GM18520 (cell line): ENCODE results near the gene RFLNA.

ENCODE experiments used
- ATAC-seq: cut with Tn5 transposase; IDR thresholded peaks from one replicate; pipeline ENCODE4 v1.9.1; 2021; ENCODE audit not compliant: unreplicated experiment

The RFLNA gene, protein sequence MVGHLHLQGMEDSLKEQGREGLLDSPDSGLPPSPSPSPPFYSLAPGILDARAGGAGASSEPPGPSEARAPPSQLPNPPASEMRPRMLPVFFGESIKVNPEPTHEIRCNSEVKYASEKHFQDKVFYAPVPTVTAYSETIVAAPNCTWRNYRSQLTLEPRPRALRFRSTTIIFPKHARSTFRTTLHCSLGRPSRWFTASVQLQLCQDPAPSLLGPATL

DNA sequence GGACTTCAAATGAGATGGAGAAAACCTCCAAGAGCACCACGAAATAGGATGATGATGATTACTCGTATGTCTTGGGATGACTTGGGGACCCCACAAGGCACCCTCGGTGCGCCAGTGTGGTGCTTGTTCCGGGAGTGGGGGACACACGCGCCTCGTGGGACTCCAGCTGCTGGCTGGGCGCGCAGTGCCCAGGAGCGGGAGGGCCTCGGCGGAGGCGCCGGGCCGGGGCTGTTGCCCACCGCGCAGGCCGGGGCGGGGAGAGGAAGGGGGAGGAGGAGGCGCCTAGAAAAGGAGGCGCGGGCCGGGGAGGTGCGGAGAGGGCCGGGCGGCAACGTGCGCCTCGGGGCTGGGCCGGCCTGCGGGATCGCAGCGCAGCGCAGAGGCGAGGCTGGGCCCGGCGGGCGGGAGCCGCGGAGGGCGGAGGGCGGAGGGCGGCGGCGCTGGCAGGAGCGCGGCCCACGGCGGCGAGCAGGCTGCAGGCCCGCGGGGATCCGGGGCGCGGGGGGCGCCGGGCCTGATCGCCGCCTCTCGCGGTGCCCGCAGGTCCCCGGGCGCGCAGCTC lies at the start of gene RFLNA:
RFLNA (plus strand) TSS at position 314 of the 562 bp plus-strand sequence. CDS start 337 bp downstream, outside the sequence.
- no peak for ATAC-seq

DNA sequence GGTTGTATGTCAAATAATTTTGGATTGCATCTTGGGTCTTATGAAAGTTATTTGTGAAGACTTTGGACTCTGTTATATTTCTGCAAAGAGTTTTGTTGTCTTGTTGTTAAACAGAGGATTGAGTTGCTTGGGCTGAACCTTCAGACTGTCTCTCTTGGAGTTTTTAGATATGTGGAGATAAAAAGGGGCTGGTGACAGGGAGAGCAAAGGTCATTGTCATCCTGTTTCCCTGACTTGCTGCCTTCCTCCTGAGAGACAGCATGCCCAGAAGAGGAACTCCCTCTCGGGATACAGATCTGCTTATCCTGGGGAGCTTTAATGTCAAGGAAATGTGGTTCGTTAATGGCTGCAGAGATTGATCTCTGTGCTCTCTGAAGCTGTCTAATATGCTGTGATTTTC lies 47.6 kb upstream of the RFLNA start:
- no peak for ATAC-seq

DNA sequence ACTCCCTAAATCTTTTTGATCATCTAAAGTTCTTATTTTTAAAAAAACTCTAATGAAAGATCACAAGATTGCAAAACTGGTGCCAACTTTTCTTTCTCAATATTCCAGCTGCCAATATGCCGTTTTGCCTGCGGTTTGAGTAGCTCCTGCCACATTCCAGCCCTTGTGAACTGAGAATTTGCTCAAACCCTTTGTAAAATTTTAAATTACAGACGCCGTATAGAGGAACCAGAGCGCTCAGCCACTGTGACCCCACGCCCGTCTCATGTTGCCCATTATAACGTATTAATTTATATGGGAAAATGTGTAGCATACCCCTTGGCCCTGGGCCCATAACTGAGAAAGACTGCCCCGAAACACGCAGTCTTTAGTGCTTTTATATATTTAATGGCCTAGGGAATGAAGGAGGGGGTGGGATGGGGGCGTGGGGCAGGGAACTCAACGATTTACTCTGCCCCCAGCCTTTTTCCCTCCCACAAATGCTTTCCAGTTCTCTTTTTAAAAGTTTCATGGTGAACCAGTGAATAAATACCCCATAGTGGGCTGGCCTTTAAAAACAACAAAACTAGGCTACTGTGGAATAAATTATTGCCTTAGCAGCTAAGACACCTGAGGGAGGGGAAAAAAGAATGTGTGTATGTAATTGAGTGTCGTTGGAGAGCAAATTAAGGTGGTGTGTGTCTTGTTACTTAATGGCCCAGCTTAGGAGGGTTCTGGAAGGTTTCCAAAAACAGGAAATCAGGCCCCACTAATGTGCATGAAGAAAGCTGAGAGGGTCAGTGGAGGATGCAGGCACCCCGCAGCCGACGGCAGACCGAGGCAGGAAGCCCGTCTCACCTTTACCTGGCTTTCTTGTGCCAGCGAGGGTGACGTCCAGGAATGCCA lies 45.7 kb upstream of the RFLNA start:
- no peak for ATAC-seq

DNA sequence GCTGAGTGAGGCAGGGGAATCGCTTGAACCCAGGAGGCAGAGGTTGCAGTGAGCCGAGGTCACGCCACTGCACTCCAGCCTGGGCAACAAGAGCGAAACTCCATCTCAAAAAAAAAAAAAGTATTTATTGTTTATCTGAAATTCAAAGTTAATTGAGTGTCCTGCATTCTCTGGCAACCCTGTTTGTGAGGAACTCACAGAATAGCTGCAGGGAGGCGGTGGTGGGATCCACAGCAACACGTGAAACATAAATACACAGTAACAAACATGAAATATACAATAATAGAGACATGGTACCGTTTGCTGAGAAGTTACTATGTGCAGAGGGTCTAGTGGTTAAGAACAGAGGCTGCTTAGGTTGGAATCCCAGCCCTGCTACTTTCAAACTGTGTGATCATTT lies 43.7 kb upstream of the RFLNA start:
- no peak for ATAC-seq

DNA sequence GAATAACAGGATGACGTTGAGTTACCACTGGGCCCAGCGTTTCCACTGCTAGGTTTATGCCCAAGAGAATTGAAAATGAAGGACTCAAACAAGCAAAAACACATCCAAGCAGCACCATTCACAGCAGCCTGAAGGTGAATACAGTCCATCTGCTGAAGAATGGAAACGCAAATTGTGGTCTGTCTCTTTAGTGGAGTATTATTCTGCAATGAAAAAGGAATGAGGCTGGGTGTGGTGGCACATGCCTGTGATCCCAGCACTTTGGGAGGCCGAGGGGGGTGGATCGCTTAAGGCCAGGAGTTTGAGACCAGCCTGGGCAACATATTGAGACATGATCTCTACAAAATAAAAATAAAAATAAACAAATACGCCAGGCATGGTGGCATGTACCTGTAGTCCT lies 41.9 kb upstream of the RFLNA start:
- no peak for ATAC-seq

DNA sequence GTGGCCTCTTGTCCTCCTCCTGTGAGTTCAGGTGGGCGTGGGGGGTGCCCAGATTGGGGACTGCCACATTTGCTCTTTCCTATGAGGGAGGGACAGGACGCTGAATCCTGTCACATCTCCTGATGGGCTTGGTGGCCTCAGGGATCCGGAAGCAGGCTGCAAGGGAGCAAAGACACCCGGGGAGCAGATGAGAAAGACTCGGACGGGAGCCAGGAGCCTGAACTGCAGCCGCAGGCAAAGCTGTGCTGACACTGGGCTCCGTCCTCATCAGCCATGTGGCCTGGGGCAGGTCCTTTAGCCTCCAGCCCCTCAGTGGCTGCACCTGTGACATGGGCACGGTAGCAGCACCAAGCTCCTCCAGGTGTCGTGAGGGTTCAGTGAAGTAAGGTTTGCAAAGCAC lies 40.8 kb upstream of the RFLNA start:
- no peak for ATAC-seq

DNA sequence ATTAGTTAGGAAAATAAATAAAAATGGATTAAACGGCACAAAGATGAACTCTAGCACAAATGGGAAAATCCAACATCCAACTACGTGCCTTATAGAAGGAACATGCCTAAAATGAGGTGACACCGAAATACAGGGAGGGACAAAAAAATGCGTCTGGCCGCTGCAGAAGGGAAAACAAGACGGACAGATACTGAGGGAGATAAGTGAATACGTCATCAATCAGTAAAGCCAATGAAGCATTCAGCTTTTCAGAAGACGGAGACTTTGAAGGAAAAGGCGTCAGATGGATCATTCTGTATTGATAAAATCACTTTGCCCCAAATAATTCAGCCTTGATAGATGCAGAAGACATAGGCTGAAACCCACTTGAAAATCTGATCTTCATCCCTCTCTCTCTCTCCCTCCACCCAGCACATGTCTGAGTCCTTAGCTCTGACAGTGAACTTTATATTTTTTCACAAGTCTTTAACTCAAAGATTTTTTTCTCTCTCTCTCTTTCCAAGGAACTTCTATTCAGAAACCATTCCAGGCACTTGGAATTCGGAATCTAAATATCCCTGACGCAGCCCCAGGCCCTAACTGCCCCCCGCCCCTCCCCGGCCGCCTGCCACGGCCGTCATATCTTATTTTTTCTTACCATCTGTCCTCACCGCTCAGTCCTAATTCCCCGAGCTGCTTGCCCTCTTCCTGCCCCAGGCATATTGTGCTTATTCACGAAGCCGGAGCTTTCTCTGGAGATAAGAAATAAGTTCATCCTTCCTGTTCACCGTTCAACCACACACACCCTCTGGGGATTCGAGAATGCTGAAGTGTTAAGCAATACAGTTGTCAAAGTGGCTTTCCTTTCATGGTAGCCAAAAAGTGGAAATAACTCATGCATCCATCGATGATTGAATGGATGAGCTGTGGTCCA lies 35.5 kb upstream of the RFLNA start:
- no peak for ATAC-seq

DNA sequence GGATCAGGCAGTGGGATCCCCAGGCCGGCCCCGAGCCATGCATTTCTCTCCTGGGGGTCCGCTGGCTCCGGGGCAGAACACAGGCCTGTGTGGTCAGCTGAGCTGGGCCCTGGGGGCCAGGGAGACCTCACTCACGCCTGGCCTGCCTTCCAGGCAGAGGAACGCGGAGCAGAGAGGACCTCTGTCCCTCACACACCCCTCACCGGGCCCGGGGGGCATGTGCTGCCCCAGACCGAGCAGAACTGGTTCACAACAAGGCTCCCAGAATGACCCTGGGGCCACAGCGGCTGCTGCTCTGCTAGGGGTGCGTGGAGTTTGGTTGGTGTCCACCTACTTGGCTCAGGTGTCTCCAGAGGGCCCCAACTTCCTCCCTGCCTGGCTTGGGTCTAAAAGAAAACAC lies 33.0 kb upstream of the RFLNA start:
- no peak for ATAC-seq

DNA sequence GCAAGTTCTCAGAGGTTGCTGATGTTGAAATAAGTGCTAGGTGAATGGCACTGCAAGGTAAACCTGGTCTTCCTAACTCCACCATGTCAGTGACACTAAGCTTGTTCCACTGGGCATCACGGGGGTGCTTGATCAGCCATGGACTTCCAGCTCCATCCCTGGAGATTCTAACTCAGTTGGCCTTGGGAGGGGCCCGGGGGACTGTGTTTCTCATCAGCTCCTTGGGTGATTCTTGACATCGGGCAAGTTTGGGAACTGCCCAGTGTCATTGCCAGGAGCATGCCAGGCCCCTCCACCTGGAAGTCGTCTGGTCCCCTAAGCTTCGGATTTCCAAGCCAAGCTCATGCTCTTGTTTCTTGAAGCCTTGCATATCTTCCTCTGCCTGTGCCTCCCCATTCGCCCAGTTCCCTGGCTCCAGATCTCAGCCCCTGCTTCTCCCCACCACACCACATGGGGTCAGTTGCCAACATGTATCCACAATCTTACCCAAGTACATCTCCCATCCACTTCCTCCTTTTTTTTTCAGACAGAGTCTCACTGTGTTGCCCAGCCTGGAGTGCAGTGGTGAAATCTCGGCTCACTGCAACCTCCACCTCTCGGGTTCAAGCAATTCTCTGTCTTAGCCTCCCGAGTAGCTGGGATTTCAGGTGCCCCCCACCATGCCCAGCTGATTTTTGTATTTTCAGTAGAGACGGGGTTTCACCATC lies 30.7 kb upstream of the RFLNA start:
- ATAC-seq, result no peak

DNA sequence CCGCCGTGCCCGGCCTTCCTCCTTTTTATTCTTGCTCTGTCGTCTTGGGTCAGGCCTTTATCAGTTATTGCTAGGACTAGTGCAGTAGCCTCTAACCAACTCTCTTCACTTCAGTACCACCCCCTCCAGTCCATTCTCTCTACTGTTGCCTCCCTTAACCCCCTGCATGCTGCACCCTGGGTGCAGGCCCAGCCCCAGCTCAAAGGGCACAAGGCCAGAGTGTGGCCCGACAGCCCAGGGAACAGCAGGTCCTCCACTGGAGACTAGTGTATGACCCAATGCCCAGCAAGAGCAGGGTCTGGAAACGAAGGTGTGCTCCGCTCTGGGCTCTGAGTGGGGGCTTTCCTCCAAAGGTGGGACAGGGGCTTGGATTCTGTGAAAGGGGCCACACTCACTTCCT lies 30.0 kb upstream of the RFLNA start:
- no peak for ATAC-seq

DNA sequence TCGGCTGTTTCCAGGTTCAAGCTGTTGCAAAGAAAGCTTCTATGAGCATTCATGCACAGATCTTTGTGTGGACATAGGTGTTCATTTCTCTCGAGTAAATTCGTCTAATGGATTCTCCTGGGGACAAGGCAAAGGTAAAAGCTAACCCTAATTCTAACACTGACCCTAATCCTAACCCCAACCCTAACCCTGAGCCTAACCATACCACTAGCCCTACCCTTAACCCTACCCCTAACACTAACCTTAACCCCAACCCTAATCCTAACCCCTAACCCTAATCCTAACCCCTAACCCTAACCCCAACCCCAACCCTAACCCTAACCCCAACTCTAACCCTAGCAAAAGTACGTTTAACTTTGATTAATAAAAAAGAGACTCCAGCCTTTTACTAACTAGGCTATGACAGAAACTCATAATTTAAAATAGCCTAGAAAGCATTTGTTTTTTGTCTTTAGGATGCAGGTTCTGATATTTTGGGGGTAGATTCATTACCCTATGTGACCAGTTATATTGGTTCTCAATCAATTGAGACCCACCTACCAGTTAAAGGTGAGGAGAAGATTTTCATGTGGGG lies 27.6 kb upstream of the RFLNA start:
- ATAC-seq, result no peak

DNA sequence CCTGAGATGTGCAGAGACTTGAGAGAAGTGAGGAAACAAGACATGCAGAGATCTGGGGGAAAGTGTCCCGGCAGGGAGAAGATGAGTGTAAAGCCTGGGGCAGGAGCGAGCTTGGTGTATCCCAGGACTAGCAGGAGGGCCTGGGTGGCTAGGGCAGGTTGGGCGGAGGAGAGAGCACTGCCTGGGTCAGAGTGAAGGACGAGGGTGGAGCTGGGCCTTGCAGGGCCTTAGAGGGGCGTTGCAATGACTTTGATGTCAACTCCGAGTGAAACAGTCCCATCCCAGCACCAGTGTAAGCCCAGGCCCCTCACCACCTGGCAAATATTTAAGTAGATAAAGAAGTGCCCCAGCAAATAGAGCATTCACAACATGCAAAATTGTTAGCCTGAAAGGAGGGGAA lies 24.2 kb upstream of the RFLNA start:
- ATAC-seq, result no peak

DNA sequence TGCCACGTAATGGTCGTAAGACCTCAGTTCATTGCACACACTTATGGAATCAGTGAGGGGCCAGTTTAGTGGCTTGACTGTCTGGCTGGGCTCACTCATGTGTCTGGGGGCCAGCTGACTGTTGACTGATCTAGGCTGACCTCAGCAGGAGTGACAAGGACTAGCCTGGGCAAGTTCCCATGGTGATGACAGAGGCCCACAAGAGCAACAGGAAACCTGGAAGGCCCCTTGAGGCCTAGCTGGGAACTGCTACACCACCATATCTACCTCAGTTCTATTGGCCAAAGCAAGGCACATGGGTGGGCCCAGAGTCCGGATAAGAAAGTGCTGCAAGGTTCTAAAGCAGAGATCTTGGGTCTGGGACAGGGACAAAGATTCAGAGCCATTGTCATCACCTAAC lies 21.3 kb upstream of the RFLNA start:
- ATAC-seq, result no peak

DNA sequence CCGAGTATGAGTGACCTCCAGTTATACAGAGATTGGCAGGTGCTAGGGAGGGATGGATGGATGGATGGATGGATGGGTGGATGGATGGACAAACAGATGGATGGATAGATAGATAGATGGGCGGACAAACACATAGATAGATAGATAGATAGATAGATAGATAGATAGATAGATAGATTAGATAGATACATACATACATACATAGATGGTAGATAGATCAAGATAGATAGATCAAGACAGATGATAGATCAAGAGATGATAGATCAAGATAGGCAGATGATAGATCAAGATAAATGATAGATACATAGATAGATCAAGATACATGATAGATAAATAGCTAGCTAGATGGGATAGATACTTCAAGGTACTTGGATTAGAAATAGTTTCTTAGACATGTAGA lies 18.6 kb upstream of the RFLNA start:
- ATAC-seq, result no peak

DNA sequence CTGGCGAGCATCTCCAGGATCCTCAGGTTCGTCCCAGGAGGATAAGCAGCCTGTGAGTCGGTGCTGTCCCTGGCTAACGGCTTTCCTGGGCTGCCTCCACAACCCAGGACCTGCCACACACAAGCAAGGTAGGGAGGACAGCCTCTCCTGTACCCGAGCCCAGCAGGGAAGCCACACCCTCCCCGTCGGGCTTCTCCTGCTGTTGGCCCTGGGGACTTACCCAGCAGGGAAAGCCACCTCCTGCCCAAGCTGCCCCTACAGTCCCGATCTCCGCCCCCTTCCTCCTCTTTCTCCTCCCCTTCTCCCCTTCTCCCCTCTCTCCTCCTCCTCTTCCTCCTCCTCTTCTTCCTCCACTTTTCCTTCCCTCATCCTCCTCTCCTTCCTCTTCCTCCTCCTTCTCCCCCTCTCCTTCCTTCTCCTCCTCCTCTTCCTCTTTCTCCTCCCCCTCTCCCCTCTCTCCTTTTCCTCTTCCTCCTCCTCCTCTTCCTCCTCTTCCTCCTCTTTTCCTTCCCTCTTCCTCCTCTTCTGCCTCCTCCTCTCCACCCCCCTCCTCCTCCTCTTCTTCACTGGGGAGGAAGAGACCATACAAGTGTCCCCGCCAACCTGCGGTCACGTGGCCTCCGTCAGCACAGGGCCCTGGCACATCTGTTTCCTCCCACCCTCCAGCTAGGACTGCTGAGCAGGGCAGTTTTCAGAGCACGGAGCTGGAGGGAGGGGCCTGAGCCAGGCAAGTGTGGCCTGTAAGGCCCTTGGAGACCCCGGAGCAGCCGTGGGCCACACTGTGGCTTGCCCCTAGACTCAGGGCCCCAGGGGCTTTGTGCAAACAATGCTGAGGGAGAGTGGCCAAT lies 17.3 kb upstream of the RFLNA start:
- no peak for ATAC-seq

DNA sequence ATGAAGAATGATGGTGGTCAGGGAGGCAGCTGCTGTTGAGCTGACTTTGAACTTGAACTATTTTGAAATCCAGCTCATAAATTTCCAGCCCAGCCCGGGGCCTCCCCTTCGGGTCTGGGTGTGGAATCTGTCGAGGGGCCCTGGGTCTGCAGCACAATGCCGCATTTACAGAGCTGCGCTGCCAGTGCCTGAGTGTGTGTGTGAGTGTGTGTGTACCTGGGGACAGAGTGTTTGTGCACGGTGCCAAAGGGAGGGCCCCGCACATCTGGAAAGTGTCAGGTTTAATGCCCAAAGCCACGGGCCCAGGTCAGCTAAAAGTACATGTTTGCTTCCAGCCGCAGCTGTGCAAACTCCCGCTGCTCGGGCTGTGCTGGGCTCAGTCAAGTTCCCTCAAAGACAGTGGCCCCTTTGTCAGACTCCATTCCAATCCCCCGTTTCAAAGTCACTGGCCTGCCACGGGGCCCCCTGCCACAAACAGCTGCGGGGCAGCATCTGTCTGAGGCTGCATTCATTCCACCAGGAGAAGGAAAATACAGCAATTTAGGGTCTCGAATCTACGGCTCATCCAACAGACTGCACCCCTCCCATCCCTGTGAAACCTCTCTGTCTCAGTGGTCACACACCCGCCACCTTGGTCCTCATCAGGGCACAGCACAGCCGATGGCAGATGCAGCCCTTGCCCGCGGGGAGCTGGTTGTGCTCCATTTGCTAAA lies 16.3 kb upstream of the RFLNA start:
- no peak for ATAC-seq

DNA sequence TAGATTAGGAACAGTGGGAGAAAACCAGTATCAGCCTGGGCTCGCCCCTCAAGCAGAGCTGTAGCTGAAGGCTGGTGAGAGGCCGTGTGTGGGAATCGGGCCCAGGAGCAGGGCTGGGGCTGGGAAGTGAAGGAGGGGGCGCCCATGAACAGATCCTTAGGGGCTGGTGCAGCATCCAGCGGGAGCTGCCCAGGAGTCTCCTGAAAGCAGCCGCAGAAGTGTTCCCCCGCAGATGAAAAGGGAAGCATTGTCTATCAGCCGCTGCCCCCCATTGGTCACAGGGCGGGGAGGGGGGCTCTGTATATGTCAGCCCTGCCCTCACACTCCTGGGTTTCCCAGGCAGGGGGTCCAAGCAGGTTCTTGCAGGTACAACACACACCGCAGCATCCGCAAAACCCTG lies 15.6 kb upstream of the RFLNA start:
- ATAC-seq, result no peak

DNA sequence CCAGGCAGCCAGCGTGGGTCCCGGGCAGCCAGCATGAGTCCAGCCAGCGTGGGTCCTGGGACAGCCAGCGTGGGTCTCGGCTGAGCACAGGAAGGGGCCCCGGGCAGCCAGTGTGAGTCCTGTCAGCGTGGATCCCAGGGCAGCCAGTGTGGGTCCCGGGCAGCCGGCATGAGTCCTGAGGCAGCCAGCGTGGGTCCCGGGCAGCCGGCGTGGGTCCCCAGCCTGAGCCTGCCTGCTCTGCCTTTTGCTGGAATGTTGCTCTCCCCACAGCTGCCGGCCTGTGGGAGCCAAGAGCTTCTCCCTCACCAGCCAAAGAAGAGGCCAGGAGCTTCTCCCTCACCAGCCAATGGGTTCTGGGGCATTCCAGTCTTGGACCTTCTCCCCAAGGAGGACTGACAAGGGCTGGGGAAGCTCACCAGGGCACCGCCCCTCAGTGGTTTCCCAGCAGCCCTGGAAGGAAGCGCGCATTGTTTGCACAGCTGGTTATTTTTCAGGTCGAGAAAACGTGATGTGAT lies 15.0 kb upstream of the RFLNA start:
- ATAC-seq, result no peak

DNA sequence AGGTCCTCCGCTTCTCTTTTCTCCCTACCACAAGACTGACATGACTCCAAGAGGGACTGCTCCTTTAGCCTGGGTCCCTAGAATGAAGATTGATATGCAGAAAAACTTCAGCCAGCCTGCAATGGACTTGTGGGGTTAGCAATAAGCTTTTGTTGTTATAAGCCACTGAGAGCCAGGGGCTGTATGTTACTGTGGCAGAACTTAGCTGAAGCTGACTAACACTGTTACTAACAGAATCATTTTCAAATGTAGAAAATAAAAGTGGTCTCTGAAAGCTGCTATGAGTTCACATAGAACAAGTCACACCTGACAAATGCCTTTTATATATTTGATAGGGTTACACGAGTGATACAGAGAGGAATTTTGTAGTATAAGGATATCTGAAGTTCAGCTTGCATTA lies 13.6 kb upstream of the RFLNA start:
- no peak for ATAC-seq
